Panc1 (cell line): ENCODE data around the gene AP4B1. TPM values are rescaled to one million over a fixed set of nuclear protein-coding genes. Genes with fewer than 3 reads are reported as not detected.

Source experiments
- ATAC-seq: fragments of 200-7000 bp; cut with Tn5 transposase; 2 replicates; pipeline ENCODE4 v1.9.1; 2020; ENCODE audit warnings: mild to moderate bottlenecking, moderate library complexity
- BruUV-seq: library from RNA; stranded (reverse); fragments of 400-500 nt; replicated peaks from 2 replicates; lab custom pipeline; 2021; lab: Mats Ljungman, UMichigan
- CTCF ChIA-PET: fragments of 300-600 bp; sonication (Branson Sonifier 250); formaldehyde crosslinking; loops from one replicate; lab custom pipeline; 2022; ENCODE audit warnings: antibody characterized with exemption; lab: Charles Lee
- POLR2A ChIA-PET: fragments of 300-600 bp; sonication (Branson Sonifier 250); formaldehyde crosslinking; loops from one replicate; lab custom pipeline; 2022; ENCODE audit warnings: antibody characterized with exemption; lab: Charles Lee
- DNase-seq: peaks from one replicate; pipeline ENCODE4 v3.0.0-alpha.2; 2010; ENCODE audit warnings: low read depth, low spot score
- H3K27ac ChIP-seq: 2 replicates; pipeline ENCODE4 v1.5.1; 2011; ENCODE audit warnings: mild to moderate bottlenecking, low read length, inconsistent platforms
- H3K27me3 ChIP-seq: fragments of 200-500 bp; sonication (Bioruptor generic); 2 replicates; pipeline ENCODE4 v1.6.0; 2014; ENCODE audit warnings: low read length, inconsistent platforms; ENCODE audit not compliant: control insufficient read depth, insufficient read depth
- H3K36me3 ChIP-seq: fragments of 200-500 bp; sonication (Bioruptor generic); 2 replicates; pipeline ENCODE4 v1.5.1; 2014; ENCODE audit warnings: inconsistent platforms, mild to moderate bottlenecking, low read length, moderate library complexity; ENCODE audit not compliant: control insufficient read depth, insufficient read depth
- H3K4me1 ChIP-seq: 2 replicates; pipeline ENCODE4 v1.5.1; 2011; ENCODE audit warnings: inconsistent platforms, mild to moderate bottlenecking, low read length, moderate library complexity; ENCODE audit not compliant: control insufficient read depth, insufficient read depth
- H3K4me3 ChIP-seq, 2 experiments: 2 replicates each; pipeline ENCODE4 v1.5.1; 2011 to 2012; ENCODE audit warnings: low read depth in 2 of 2, low read length in 2 of 2, mild to moderate bottlenecking in 2 of 2, inconsistent platforms in 1 of 2, moderate library complexity in 1 of 2
- H3K9me3 ChIP-seq: fragments of 200-500 bp; sonication (Bioruptor generic); 2 replicates; pipeline ENCODE4 v1.5.1; 2014; ENCODE audit warnings: low read depth, mild to moderate bottlenecking, inconsistent platforms, low read length, moderate library complexity; ENCODE audit not compliant: control insufficient read depth, insufficient read depth
- POLR2AphosphoS5 ChIP-seq: IDR thresholded peaks from 2 replicates; pipeline ENCODE4 v1.6.1; 2012; ENCODE audit warnings: mild to moderate bottlenecking, low read depth, low read length, moderate library complexity
- SIN3A ChIP-seq: IDR thresholded peaks from 2 replicates; pipeline ENCODE4 v1.6.1; 2012; ENCODE audit warnings: low read depth, mild to moderate bottlenecking, low read length, moderate library complexity, borderline replicate concordance; ENCODE audit not compliant: insufficient read depth
- TCF7L2 ChIP-seq: IDR thresholded peaks from 2 replicates; pipeline ENCODE4 v1.6.1; 2011; ENCODE audit warnings: mild to moderate bottlenecking, low read depth, low read length, inconsistent platforms
- in situ Hi-C: cut with HindIII; loops from 2 replicates; pipeline ENCODE4 v1.10.0; 2016; ENCODE audit warnings: low sequenced_read_pairs, low pct_unique_long_range_greater_than_20kb
- intact Hi-C: fragments of 100-400 bp; cut with micrococcal nuclease; formaldehyde crosslinking; loops from one replicate; pipeline ENCODE4 v1.10.0; 2022; ENCODE audit not compliant: unreplicated experiment
- total RNA-seq: library from RNA; stranded (reverse); gene quantifications from one replicate; pipeline ENCODE4 v1.2.1, GENCODE V29; 2021; ENCODE audit not compliant: unreplicated experiment
- TF ChIP-seq, protein P1 (sequence below), 2 experiments: IDR thresholded peaks; 2 replicates each; pipeline ENCODE4 v1.6.1; 2011 to 2012; ENCODE audit warnings: low read depth in 2 of 2, control low read depth in 1 of 2, low read length in 1 of 2, mild to moderate bottlenecking in 1 of 2, moderate library complexity in 1 of 2; ENCODE audit not compliant: insufficient read depth in 1 of 2
- TF ChIP-seq, protein P2 (sequence below): fragments of 450-650 bp; IDR thresholded peaks from 2 replicates; pipeline ENCODE4 v1.5.1; 2017; ENCODE audit warnings: mild to moderate bottlenecking

AP4B1 gene
- total RNA-seq, 1 experiment from 2014 or later: 14.2 TPM

DNA sequence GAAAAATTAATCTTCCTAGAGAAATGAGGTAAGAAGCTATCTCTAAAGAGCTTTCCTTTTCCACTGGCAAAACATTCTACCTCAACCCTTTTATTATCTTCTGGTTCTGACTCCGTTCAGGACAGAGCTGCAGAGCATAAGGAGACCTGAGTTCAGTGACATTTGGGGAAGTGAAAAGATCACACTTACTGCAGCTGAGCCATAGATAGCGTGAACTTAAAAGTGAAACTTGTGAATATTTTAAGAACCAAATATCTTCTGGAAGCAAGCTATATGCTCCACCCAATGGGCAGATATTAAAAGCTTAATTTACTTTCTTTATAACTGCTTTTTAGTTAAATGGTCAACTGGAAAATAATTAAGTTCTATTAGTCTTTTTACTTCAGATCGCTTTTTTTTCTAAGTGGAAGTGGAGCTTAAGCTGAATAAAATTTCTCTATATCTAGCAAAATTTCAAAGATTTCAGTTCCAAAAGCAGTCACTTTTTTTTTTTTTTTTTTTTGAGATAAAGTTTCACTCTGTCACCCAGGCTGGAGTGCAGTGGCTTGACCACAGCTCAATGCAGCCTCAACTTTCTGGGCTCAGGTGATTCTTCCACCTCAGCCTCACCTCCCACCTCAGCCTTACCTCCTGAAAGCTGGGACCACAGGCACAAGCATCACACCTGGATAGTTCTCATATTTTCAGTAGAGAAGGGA, 45.0 kb downstream of the AP4B1 start:
- POLR2A ChIA-PET: no interaction called here
- Histone ChIP-seq H3K27ac (no peak overlapping the region), H3K4me3 (no peak overlapping the region), H3K4me1 (no peaks in the 10 kb centered on the region), H3K27me3 (no peaks in the 10 kb centered on the region), H3K9me3 (no peaks in the 10 kb centered on the region), H3K36me3 (no peaks in the 10 kb centered on the region)
- DNase-seq (no peak), ATAC-seq (no peak)
- BruUV-seq: no TSS peak
- TF ChIP-seq, protein P1, sequence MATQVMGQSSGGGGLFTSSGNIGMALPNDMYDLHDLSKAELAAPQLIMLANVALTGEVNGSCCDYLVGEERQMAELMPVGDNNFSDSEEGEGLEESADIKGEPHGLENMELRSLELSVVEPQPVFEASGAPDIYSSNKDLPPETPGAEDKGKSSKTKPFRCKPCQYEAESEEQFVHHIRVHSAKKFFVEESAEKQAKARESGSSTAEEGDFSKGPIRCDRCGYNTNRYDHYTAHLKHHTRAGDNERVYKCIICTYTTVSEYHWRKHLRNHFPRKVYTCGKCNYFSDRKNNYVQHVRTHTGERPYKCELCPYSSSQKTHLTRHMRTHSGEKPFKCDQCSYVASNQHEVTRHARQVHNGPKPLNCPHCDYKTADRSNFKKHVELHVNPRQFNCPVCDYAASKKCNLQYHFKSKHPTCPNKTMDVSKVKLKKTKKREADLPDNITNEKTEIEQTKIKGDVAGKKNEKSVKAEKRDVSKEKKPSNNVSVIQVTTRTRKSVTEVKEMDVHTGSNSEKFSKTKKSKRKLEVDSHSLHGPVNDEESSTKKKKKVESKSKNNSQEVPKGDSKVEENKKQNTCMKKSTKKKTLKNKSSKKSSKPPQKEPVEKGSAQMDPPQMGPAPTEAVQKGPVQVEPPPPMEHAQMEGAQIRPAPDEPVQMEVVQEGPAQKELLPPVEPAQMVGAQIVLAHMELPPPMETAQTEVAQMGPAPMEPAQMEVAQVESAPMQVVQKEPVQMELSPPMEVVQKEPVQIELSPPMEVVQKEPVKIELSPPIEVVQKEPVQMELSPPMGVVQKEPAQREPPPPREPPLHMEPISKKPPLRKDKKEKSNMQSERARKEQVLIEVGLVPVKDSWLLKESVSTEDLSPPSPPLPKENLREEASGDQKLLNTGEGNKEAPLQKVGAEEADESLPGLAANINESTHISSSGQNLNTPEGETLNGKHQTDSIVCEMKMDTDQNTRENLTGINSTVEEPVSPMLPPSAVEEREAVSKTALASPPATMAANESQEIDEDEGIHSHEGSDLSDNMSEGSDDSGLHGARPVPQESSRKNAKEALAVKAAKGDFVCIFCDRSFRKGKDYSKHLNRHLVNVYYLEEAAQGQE (IDR thresholded peaks at IDR 0.05; ENCODE audit: insufficient read depth in 1 of 2, low read depth in 2 of 2, low read length in 1 of 2): no peak
- no peak for TF ChIP-seq POLR2AphosphoS5
- TF ChIP-seq, protein P2, sequence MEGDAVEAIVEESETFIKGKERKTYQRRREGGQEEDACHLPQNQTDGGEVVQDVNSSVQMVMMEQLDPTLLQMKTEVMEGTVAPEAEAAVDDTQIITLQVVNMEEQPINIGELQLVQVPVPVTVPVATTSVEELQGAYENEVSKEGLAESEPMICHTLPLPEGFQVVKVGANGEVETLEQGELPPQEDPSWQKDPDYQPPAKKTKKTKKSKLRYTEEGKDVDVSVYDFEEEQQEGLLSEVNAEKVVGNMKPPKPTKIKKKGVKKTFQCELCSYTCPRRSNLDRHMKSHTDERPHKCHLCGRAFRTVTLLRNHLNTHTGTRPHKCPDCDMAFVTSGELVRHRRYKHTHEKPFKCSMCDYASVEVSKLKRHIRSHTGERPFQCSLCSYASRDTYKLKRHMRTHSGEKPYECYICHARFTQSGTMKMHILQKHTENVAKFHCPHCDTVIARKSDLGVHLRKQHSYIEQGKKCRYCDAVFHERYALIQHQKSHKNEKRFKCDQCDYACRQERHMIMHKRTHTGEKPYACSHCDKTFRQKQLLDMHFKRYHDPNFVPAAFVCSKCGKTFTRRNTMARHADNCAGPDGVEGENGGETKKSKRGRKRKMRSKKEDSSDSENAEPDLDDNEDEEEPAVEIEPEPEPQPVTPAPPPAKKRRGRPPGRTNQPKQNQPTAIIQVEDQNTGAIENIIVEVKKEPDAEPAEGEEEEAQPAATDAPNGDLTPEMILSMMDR: no peak
- TF ChIP-seq TCF7L2: no peak
- TF ChIP-seq SIN3A: no peak
- CTCF ChIA-PET: interaction anchor here (0.6 kb wide), 1 partner anchor 684 kb away, joined by 3 read pairs; no protein-coding TSS in a partner anchor
- in situ Hi-C loops: no loop called here
- intact Hi-C loops: no loop called here

DNA sequence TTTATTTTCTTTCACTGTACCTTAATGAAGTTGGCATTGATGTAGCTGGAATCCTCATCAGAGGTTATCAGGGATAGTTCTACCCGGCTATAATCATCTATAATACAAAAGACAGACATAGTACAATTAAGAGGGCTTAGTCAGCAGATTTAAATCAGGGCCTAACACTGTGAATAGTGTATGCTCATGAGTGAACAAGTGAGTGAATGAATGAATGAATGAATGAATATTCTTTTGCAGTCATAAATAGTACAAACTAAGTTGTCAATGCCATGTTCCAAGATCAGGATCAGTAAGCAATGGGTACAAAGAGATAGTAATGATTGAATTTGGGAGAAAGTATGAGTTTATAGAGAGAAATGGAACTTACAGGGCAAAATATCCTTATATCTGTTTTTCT, 45.6 kb downstream of the AP4B1 start:
- Histone ChIP-seq H3K4me3 (no peak overlapping the region), H3K4me1 (no peaks in the 10 kb centered on the region), H3K36me3 (no peaks in the 10 kb centered on the region), H3K27me3 (no peaks in the 10 kb centered on the region), H3K27ac (no peak overlapping the region), H3K9me3 (no peaks in the 10 kb centered on the region)
- ChIA-PET POLR2A (no interaction called here), CTCF (no interaction called here)
- TF ChIP-seq, protein P1 (IDR thresholded peaks at IDR 0.05; ENCODE audit: insufficient read depth in 1 of 2, low read depth in 2 of 2, low read length in 1 of 2): no peak
- TF ChIP-seq TCF7L2 (no peak), SIN3A (no peak), POLR2AphosphoS5 (no peak)
- TF ChIP-seq, protein P2: no peak
- ATAC-seq (no peak), DNase-seq (no peak)
- intact Hi-C loops: no loop called here
- in situ Hi-C loops: no loop called here
- BruUV-seq: no TSS peak
